SIG-M5 treated with dmso at 0.1 percent for 504 hours (cell line): ENCODE data around the gene TMEM269.
"Not testable (repeated sequence)": the region's sequence is repeated elsewhere in the genome, so short reads cannot be mapped to it uniquely, and the experiment has no call there.

Experiments used
- DNase-seq: peaks from one replicate; lab custom pipeline; 2025; ENCODE audit not compliant: unreplicated experiment; lab: John Stamatoyannopoulos, UW

The TMEM269 gene

DNA sequence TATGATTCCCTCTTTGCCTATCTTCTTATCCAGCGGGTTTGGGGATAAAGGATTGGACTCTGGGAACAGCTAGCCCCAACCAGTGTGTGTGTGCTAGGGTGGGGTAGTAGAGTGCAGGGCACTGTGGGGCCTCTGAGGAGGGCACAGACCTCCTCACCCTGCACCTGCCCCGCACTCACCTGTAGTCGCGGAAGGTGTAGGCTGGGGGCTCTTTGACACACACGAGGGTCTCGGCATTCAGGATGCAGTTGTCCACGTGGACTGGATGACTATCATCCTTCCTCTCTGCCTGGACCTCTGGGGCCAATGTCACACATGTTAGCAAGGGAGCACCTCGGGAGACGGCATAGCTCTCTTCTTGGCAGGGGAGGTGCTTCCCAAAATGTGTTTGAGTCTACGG lies 36.8 kb upstream of the TMEM269 start:
- DNase-seq = no peak

DNA sequence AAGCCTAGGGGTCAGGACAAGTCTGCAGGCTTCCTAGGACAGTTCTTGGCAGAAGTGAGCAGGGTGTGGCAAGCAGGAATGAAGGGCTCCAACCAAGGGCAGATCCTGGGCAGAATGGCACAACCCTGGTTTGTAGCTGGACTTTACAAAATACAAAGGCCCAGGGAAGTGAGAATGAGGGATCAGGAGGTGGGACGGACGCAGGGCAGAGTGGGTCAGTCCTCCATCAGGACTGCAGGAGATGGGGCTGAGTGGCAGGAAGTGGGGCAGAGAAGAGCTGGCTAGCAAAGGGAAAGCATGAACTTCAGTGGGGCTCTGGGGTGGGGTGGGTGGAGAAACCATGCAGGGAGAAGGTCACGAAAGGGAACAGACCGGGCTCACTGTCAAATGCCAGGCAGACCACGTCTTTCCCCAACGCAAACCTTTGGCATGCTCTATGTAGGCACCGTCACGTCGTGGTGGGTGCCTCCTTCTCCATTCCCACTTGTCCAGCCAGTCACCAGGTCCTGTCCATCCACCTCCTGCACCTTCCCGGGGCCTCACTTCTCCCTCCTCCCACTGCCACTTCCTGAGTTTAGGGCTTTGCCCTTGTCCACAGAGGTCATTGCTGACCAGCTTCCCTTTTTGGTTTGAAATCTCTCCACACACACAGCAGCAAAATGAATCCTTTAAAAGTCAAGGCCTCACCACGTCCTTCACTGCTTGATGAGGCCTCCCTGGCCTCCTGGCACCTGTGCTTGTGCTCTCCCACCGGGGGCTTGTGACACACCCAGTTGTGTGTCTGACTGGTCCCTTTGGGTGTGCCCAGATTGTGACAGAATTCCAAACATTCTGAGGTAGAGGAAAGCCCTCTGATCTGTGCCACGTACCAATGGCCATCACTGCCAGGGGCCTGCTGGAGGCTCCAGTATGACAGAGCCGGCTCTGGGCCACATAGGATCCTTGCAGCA lies 36.1 kb upstream of the TMEM269 start:
- DNase-seq = no peak

- no peak for DNase-seq
Measured at GRCh38 chr1:42750041-42750440, 34.8 kb upstream of the TMEM269 start.

- DNase-seq = not testable (repeated sequence)
Measured at GRCh38 chr1:42751511-42752070, 33.2 kb upstream of the TMEM269 start.

DNA sequence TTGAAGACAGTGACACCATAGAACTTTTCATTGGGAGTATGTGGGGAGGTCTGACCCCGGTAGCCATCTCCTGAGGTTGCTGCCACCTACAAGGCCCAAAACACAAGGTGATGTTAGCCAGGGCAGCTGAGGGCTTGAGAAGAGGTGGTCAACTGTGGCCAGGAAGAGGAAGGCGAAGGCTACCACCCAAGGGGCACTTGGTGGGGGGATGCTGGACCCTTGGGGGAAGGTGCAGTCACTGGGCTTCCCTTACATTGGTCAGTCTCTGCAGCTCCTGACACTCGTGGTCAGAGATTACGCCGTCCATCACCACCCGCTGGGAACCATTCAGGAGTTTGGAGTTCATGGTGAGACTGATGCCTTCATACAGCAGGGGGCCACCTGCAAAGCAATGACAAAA lies 32.5 kb upstream of the TMEM269 start:
- DNase-seq = no peak

GRCh38 chr1:42753070-42753469 lies 31.7 kb upstream of the TMEM269 start:
- DNase-seq = no peak

DNA sequence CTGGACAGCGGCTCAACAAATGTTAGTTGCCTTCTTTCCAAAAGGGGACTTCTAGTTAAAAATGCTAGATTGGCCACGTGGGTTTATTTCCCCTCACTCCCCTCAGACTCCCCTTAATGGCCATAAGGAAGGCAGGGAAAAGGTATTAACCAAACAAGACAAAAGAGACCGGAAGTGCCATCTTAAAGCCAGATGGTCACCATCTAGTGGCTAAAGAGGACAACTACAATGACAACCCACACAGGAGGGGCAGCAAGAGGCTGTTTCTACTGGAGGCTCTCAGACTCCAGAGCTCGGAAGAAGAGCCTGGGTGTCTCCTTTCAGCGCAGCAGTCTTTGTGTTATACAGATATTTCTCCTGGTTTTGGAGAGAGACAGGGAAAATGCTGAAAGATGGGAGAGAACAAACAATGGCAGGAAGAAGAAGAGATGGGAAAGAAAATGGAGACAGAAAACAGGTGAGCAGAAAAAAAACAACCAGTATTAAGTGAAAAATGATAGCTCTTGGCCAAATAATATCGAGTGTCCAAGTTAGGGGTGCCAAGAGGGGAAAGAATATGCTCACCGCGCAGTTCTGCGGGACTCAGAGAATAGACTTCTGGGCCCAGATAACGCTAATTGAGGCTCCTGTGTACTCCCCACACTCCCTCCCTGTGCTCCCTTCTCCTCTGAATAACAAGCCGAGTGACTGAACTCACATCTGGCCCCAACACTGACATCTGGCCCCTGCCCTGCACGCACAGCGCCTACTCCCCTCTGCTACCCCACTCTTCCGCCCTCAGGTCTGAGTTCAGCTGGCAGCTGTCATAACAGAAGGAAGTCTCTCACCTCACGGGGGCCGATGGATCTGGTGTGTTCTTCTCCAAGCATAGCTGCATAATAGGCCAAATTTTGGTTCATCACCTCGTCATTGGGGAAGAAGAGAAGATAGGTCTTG lies 27.6 kb upstream of the TMEM269 start:
- peak; percentile 78 for DNase-seq

DNA sequence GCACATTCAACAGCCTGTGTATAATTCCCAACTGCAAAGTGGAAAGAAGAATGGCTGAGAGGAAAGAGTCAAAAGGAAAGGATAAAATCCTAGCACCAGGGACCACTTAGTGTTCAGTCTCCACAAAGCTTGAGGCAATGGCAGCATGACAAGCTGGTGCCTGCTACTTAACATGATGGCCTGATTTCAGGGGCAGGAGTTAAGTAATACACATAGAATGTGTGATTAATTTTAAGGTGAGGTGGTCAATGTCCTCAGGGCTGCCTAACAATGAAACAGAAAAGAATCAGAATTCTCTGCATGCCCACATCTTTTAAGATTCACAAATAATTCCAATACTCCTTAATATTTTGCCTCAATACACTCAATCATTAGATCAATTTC lies 26.9 kb upstream of the TMEM269 start:
- no peak for DNase-seq

DNA sequence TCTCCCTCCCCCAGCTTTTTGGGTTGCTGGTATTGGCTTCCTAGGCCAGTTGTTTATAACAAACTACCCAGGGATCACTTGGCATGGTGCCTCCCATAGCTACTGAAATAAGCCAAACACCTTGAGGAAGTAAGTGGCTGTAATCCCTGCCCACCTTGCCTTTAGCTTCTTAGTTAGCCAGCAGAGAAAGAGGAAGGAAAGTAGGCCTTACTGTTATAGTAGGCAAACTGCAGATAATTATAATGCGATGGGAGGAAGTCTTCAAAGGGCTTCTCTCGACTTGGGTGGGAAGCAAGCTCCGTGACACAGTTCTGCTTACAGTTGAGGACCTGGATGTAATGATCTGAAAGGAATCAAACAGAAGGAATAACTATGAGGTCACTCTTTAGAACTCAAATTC lies 26.1 kb upstream of the TMEM269 start:
- no peak for DNase-seq

DNA sequence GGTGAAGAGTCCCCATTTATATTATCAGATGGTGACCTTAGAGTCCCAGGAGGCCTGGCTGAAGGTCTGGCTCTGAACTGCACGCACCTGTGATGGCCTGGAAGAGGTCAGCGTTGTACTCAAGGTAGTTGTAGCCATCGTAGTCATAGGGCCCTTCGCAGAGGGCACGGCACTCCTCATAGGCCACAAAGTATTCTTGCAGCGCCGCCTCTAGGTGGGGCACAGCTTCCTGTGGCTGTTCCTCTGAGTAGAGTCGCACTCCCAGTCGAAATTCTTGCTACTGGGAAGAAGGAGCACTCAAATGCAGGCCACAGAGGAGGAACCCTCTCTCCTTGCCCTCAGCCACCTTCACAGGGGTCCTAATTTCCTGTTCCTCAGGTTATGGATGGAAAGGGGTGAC lies 25.7 kb upstream of the TMEM269 start:
- DNase-seq = no peak

DNA sequence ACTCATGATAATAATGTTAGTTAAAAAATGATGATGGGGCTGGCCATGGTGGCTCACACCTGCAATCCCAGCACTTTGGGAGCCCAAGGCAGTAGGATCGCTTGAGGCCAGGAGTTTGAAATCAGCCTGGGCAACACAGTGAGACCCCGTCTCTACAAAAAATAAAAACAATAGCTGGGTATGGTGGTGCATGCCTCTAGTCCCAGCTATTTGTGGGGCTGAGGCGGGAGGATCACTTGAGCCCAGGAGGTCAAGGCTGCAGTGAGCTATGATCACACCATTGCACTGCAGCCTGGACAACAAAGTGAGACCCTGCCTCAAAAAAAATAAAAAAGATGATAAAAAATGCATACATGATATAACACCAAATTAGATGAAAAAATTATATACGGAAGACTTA lies 23.2 kb upstream of the TMEM269 start:
- no peak for DNase-seq

- DNase-seq = no peak
Measured at GRCh38 chr1:42762269-42762668, 22.5 kb upstream of the TMEM269 start.

GRCh38 chr1:42765269-42765668 lies 19.5 kb upstream of the TMEM269 start:
- DNase-seq = no peak

GRCh38 chr1:42765832-42766740 lies 18.7 kb upstream of the TMEM269 start:
- DNase-seq = peak; percentile 58

GRCh38 chr1:42766741-42767509 lies 17.9 kb upstream of the TMEM269 start, which contains the start of the genes C1orf50 and P3H1:
TSS of gene C1orf50 (plus strand) at chr1:42767249. CDS start at chr1:42767312, 63 bp downstream.
TSS of gene P3H1 (minus strand) at chr1:42767028. CDS start at chr1:42766971, 57 bp downstream.
- DNase-seq = peak; percentile 94

- peak; percentile 27 for DNase-seq
Measured at GRCh38 chr1:42767510-42768000, 17.2 kb upstream of the TMEM269 start.

DNA sequence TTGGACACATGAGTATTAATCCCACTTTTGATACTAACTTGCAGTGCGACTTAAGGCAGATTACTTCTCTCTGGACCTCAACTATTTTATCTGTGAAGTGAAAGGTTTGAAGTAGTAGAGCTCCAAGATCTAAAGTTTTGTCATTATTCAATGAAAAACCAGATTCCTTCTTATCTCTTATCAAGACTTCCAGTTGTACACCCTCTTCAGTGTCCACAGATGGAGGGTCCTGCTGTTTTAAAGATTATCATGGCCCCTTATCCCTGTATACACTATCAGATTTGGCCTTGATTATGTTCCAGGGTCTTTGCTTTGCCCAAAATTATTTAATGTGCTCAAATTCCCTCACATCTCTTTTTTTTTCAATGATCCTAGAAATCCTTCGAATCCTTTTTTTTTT lies 16.6 kb upstream of the TMEM269 start:
- DNase-seq = no peak

DNA sequence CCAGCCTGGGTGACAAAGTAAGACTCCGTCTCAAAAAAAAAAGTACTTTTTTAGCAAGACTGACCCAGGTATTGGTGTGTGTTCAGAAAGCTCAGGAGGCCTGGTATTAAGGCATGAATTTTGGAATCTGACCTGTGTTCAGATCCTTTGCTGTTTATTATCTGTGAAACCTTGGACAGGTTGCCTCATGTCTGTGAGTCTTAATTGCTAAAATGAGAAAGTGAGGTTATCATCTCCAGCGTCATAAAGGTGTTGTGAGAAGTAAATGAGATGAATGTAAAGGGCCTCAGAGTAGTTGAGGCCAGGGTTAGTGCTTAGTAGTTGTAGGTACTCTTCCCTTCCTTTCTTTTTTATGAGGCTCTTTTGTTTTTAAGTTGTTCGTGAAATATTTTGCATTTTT lies 15.0 kb upstream of the TMEM269 start:
- DNase-seq = no peak

DNA sequence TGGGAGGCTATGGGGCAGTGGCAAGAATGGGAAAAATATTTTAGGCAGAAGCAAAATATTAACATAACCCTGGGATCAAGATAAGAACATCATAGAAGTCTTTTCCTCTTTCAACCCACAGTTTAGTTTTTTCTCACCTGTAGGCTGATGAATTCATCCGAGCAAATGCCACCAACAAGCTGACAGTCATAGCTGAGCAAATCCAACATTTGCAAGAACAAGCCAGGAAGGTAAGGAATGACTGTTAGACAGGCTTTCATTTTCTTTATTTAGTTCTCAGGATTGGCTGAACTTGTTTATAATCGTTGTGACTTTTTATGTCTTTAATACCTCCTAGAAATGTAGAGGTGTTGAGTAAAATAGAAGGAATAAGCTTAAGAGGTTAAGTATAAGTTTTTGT lies 11.4 kb upstream of the TMEM269 start:
- DNase-seq = no peak
